Measurements from ENCODE around the gene GNAQ. TPM values are rescaled to one million over a fixed set of nuclear protein-coding genes. Genes with fewer than 3 reads are reported as not detected.
"Not testable (repeated sequence)": the region's sequence is repeated elsewhere in the genome, so short reads cannot be mapped to it uniquely, and the experiment has no call there.

GNAQ gene
- 56.4 TPM for total RNA-seq

DNA sequence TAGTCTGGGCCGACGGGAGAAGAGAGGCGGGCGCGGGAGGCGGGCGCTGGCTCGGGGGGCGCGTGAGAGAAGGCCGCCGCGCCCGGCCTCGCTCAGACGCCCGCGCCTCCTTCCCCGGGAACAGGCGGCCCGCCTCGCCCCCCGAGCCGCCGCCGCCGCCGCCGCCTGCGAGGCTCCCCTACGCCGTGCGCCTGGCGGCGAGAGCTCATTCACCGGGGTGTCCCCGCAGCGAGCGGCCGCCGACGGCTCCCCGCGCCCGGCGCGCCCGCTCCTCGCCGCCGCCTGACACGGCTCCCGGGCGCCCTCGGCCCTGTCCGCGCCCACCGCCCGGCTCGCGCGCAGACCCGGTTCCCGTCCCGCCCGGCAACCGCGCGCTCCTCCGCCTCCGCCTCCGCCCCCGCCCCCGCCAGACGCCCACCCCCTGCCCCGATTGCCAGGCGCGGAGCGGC, at the start of gene GNAQ:
Gene GNAQ (minus strand): TSS at position 368 of the 449 bp plus-strand sequence. CDS start 576 bp downstream, outside the sequence.
- DNase-seq, result no peak

DNA sequence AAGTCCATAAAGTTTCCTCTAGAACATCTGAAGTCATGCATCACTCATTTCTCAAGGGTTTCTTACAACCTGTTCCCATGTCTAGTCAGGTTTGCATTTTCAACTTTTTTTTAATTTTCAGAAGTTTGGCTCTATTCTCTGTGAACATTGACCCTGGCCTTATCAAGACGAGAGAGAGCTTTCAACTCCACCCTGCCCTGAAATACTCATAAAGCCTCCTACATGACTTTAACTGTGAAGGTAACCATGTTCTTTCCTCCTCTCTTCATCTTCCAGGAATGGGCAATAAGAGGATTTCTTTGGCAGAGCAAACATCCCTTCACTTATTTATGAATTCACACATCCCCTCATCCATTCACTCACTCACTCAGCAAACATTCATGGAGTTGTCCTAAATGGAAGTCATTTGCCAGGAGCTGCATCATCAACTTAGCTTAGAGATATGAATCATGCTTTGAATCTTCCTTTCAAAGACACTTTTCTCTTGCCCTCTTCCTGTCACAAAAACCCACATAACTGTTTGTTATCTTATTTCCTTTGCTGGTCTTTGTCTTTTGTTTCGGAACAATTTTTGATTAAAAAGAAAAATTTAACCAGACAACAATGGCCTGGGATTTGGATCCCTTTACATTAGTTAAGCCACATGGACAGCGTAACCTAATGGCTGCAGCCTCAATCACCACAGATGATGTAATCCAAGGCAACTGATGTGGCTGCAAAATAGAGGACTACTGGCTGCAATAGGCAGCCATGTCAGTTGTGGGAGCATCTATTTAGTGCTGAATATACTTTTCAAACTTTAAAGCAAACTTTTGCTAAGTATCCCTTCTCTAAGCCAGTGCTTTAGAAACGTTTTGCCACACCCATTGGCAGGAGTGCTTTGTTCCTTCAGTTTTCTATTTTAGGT, 43.0 kb upstream of the GNAQ start:
- no peak for DNase-seq

- DNase-seq, result no peak
Observed at GRCh38 chr9:78073722-78074121, 42.1 kb upstream of the GNAQ start.

GRCh38 chr9:78072586-78073199, 41.1 kb upstream of the GNAQ start:
- DNase-seq, result no peak

DNA sequence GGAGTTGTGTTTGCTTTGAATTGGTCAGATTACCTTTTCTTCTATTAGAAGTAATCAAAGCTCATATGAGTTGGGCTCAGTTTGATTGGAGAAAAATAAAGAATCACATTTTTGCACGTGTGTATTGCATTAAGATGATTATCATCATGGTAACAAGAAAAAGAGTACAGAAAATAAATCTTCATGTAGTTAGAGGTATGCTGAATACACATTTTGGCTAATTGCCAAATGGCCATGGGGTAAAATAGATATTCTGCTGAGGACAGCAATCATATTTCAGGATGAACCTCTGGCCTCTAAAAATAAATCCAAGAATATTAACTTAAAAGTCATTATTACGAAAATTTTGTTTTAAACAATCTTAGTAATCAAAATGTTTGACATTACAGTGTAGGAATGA, 38.9 kb upstream of the GNAQ start:
- DNase-seq, result no peak

GRCh38 chr9:78064075-78064474, 32.5 kb upstream of the GNAQ start:
- DNase-seq, result no peak

DNA sequence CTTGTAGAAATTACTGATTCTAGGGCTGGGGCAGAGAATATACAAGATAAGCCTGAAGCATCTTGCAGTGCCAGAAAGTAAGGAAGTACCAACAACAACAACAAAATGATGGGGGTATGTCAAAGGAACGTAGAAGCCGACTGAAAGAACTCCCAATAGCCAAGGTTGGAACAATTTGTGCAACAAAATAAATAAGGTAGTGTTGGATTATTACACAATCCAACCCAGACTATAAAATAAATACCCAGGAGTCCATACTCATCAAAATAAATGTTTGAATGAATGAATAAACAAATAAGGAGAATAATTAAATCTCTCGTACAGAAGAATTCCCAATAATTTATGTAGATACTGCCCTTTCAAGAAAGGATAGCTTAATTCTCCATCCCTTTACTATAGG, 31.1 kb upstream of the GNAQ start:
- no peak for DNase-seq

GRCh38 chr9:78054218-78054617, 22.6 kb upstream of the GNAQ start:
- not testable (repeated sequence) for DNase-seq

GRCh38 chr9:78053627-78054026, 22.0 kb upstream of the GNAQ start:
- DNase-seq, result no peak

DNA sequence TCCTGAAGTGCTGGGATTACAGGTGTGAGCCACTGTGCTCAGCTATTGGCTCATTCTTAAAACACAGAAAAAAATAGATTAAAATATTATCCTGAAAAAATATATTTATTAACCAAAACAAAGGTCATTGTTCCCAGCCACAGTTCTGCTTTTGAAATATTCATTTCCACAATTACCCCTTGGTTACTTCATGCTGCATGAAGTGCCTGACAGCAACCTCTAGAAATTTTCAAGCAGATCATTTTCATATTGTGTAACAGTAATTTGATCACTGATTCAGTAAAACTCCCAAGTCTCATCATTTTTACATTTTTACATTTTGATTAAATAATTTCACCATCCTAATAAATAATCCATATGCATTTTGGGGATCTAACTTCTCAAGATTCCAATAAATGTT, 18.8 kb upstream of the GNAQ start:
- no peak for DNase-seq

- no peak for DNase-seq
Observed at GRCh38 chr9:78049484-78049883, 17.9 kb upstream of the GNAQ start.

DNA sequence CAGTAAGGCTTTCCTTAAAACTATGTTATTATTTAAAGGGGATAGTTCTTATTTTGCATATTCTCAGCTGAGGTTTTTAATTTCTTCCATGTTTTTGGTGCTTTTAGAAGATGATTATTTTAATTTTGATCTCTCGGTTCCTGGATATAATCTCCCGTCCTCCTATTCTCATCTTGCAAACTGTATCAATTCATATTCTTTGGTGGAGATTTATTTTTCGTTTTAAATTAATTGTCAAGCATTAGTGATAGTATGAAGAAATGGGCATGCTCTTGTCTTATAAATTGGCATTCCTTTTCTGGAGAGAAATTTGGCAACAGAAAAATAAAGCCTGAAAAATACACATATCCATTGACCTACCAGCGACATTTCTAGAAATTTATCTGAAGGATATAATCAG, 15.5 kb upstream of the GNAQ start:
- DNase-seq, result no peak

- DNase-seq, result no peak
Observed at GRCh38 chr9:78046112-78046511, 14.5 kb upstream of the GNAQ start.

DNA sequence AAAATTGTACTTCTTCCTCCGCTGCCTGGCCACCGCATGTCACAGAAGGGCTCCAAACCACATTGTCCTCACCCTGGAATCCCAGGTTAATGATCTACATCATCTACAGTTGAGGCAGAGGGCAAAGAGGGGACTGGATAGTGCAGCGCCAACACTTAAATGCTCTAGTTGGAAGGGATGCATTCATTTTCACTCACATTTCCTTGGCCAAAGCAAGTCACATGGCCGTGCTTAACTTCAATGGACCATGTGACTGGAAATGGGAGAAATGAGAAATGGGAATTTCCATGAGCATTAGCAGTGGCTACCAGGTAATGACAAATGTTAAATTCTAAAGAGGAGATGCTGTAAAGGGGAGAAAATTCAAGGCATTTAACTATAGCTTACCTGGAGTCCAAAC, 13.3 kb upstream of the GNAQ start:
- no peak for DNase-seq

- DNase-seq, result no peak
Observed at GRCh38 chr9:78044189-78044588, 12.6 kb upstream of the GNAQ start.

- no peak for DNase-seq
Observed at GRCh38 chr9:78041971-78042370, 10.4 kb upstream of the GNAQ start.

DNA sequence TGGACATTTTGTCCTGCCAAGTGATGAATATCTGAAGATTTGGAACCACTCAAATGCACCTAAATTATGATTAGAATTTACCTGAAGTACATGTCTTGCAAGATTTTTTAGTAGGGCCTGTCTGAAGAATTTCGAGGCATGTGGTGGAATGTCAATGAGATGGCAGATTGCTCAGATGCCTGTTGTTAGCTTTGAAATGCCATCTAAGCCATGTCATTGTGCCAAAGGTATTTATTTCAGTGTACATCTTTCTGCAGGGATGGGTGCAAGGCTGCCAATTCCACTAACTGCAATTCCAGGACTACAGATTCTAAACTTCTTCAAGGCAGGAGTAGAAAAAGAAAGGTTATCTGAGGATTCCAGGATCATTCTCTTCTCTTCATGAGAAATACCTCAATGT, 9.1 kb upstream of the GNAQ start:
- DNase-seq, result no peak

DNA sequence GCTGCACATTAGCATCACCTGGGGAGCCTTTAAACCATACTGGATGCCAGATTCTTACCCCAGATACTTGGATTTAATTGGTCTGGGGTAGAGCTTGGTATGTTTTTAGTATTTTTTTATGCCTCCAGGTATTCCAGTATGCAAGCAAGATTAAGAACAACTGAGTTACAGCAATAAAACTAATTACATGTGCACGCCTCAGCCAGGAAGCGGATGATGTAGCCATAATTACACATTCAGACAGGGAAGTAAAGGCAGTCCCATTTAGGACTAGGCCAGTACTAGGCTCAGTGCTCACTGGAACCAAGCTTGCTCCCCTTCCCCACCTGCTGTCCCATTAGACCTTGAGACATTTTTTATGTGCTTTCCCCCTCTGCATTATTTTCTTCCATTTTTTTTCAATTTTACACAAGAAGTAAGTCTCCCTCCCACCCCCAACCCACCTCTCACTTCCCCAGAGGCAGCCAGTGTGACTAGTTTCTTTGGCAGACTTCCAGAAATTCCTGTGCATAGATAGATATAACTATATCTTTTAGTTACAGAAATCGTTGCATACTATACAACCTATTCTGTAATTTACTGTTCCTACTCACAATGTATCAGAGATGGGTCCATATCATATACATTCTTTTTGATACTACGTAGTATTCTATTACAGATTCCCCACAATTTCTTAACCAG, 7.1 kb upstream of the GNAQ start:
- no peak for DNase-seq

DNA sequence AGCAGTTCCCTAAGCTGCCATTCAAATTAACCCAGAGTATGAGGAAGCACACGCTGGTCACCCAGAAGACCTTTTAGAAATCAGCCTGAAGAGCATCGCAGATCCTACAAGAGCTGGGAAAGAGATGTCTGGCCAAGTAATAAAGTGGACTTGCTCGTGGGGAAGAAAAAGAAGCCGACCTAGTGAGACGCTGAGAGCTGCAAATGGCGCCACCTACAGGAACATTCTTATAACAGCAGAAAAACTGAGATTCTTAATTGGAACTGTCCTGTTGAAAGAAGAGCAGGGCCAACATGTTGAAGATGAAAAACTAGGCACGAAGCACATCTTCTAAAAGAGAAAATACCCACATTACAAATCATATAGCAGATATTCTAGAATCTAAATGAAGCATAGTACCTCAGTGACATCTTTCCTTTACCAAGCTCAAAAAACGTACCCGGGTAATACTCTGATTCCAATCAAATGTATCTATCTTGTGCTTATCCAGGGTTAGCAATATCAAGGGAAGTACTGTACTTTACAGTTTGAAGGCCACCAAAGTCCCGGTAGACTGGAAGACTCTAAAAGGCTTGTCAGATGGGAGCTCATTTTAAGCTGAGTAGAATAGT, 3.9 kb upstream of the GNAQ start:
- peak; percentile 94 for DNase-seq

DNA sequence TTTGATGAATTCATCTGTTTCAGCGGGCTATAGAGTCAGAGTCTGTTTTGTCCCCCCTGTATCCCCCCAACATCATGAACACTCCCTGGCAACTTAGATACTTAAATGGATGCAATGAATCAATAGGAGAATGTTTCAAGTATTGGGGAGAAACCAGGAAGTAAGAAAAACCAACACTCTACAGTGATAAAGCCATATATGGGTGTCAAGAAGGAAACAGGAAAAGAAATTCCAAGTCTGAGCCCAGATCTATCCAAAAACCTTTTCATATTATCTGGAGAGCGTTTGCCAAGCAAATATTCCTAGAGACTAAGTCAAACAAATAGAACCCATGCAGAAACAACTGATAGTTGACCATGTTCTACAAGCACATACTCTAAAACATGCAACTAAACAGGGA, 2.3 kb upstream of the GNAQ start:
- no peak for DNase-seq

- DNase-seq, result no peak
Observed at GRCh38 chr9:78032730-78033457, 1.3 kb upstream of the GNAQ start.

Data from tongue (tissue), 2 donors.